Body of pancreas (tissue), 4 donors: ENCODE data around the gene RER1.

Source experiments
- POLR2A ChIP-seq, 3 donors: fragments of 450-650 bp; IDR thresholded peaks; one replicate each; pipeline ENCODE4 v1.6.1; 2016; ENCODE audit warnings: antibody characterized with exemption in 3 of 3, mild to moderate bottlenecking in 2 of 3
- TF ChIP-seq, protein P1 (sequence below), 7 experiments: fragments of 450-650 bp in 4 of 7; fragments of 200-600 bp in 3 of 7; sonication (generic) in 3 of 7; IDR thresholded peaks; one replicate each; pipeline ENCODE4 v1.5.1; 2016 to 2019; ENCODE audit warnings: antibody characterized with exemption in 7 of 7

DNA sequence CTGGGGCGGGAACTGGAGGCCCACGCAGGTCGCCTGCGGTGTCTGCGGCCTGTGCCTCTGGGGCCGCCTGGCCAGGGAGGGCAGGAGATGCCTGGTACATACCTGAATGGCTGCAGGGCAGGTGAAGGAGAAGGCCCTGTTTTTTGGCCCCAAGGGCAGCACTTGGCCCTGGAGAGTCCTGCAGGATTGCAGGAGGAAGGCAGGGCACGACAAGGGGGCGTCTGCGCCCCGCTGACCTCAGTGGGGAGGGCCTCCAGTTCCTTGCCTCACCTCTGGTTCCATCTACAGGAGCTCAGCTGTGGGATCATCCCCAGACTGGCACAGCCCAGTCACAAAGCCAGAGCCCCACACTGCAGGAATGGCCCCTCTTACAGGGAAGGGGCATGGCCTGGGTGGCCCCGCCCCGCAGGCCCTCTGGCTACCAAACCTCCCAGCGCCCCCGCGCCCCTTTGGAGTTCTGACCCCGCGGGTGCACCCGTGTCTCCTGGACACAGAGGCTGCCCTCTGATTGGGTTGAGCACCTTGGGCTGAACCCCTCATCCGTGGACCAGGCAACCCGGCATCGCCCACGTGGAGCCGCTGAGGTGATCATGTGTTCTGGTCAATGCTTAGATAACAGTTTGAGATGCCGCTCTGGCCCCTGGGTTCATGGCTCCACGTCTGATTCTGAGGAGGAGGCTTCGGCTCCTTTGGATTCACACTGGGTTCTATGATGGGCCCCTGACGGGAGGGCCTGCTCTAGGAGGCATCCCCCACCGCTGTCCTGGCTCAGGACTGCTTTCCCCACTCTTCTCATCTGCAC is 22.1 kb downstream of the RER1 start:
- TF ChIP-seq, protein P1, sequence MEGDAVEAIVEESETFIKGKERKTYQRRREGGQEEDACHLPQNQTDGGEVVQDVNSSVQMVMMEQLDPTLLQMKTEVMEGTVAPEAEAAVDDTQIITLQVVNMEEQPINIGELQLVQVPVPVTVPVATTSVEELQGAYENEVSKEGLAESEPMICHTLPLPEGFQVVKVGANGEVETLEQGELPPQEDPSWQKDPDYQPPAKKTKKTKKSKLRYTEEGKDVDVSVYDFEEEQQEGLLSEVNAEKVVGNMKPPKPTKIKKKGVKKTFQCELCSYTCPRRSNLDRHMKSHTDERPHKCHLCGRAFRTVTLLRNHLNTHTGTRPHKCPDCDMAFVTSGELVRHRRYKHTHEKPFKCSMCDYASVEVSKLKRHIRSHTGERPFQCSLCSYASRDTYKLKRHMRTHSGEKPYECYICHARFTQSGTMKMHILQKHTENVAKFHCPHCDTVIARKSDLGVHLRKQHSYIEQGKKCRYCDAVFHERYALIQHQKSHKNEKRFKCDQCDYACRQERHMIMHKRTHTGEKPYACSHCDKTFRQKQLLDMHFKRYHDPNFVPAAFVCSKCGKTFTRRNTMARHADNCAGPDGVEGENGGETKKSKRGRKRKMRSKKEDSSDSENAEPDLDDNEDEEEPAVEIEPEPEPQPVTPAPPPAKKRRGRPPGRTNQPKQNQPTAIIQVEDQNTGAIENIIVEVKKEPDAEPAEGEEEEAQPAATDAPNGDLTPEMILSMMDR (IDR thresholded peaks at IDR 0.05), result no peak
- TF ChIP-seq POLR2A (IDR thresholded peaks at IDR 0.05), result no peak
